ENCODE data around the gene GSAP.

GSAP gene

GRCh38 chr7:77439572-77439971, 23.4 kb upstream of the GSAP start:
- DNase-seq (ENCODE audit: low read depth in 3 of 3) = no peak

GRCh38 chr7:77438131-77438530, 22.0 kb upstream of the GSAP start:
- DNase-seq (ENCODE audit: low read depth in 3 of 3) = no peak

- no peak for DNase-seq (ENCODE audit: low read depth in 3 of 3)
These were observed 18.6 kb upstream of the GSAP start for GRCh38 chr7:77434570-77435275.

- no peak for DNase-seq (ENCODE audit: low read depth in 3 of 3)
These were observed 17.8 kb upstream of the GSAP start for GRCh38 chr7:77433901-77434300.

- DNase-seq (ENCODE audit: low read depth in 3 of 3) = no peak
These were observed 14.8 kb upstream of the GSAP start for GRCh38 chr7:77430927-77431326.

DNA sequence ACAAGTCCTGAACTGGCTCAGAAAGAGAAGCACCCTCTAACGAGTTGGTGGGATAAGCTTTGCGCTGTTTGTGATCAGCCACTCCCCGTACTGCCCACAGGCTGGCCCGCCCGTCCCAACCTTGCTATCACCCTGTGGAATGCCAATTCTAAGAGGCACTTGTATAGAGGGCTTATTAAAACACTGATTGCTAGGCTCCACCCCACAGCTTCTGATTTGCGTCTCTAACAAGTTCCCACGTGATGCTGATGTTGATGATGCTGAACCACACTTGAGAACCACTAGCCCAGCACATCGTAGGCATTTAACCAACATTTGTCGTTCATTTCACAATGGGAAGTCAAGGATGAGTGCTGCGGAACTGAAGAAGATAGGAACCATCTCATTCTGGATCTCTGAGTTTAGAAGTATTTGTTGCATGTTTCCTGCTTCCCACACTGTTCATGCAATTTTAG, 12.7 kb upstream of the GSAP start:
- no peak for DNase-seq (ENCODE audit: low read depth in 3 of 3)

- DNase-seq (ENCODE audit: low read depth in 3 of 3) = peak in 1 of 3 experiments; percentile 6
These were observed 12.0 kb upstream of the GSAP start for GRCh38 chr7:77427996-77428603.

- no peak for DNase-seq (ENCODE audit: low read depth in 3 of 3)
These were observed 10.4 kb upstream of the GSAP start for GRCh38 chr7:77426521-77427051.

- no peak for DNase-seq (ENCODE audit: low read depth in 3 of 3)
These were observed 9.9 kb upstream of the GSAP start for GRCh38 chr7:77426052-77426404.

- no peak for DNase-seq (ENCODE audit: low read depth in 3 of 3)
These were observed 9.2 kb upstream of the GSAP start for GRCh38 chr7:77425101-77426051.

DNA sequence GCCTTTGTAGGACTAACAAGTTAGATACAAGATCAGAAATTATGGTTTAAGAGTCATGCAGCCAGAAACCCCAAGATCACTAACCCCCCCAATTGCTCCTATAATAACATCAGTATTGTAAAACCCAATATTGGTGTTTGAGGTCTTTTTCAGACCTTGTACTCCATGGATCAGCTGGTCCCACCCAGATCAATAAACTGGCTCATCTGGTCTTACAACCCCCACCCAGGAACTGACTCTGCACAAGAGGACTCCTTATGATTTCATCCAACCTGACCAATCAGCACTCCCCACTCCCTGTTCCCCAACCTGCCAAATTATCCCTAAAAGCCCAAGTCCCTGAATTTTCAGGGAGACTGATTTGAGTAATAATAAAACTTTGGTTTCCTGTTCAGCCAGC, 6.4 kb upstream of the GSAP start:
- no peak for DNase-seq (ENCODE audit: low read depth in 3 of 3)

- DNase-seq (ENCODE audit: low read depth in 3 of 3) = no peak
These were observed 5.0 kb upstream of the GSAP start for GRCh38 chr7:77420986-77421672.

DNA sequence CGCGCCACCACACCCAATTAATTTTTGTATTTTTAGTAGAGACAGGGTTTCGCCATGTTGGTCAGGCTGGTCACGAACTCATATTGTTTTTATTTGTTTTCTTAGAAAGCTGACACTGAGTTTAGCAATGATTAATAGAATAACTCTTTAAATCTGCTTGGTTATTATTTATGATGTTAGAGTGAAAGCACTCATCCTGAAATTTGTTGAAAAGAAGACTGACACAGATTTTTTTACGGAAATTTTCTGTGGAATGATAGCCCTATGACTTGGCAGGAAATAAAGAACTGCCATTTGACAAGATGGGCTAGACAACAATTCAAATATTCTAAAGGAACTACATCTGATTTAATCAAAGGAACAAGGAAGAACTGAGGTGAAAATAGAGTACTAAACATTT, 4.3 kb upstream of the GSAP start:
- DNase-seq (ENCODE audit: low read depth in 3 of 3) = no peak

DNA sequence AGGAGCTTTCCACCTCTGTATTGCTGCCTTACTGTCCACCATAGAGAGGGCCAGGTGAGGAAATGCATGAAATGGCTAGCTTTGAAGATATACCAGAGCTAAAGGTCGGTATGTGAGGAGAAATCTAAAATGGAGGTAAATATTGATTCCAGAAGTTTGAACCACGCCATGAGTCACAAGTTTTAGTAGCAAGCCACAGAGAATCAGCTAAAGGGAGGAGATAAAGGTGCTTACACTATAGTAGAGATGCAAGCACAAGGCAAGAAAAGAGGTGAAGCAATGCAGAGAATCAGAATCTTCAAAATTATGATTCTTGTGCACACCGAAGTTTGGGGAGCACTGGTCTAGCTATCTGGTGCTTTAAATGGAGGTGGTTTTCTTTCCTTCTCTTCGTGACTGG, 3.0 kb upstream of the GSAP start:
- no peak for DNase-seq (ENCODE audit: low read depth in 3 of 3)

GRCh38 chr7:77417801-77418200, 1.7 kb upstream of the GSAP start:
- no peak for DNase-seq (ENCODE audit: low read depth in 3 of 3)

DNA sequence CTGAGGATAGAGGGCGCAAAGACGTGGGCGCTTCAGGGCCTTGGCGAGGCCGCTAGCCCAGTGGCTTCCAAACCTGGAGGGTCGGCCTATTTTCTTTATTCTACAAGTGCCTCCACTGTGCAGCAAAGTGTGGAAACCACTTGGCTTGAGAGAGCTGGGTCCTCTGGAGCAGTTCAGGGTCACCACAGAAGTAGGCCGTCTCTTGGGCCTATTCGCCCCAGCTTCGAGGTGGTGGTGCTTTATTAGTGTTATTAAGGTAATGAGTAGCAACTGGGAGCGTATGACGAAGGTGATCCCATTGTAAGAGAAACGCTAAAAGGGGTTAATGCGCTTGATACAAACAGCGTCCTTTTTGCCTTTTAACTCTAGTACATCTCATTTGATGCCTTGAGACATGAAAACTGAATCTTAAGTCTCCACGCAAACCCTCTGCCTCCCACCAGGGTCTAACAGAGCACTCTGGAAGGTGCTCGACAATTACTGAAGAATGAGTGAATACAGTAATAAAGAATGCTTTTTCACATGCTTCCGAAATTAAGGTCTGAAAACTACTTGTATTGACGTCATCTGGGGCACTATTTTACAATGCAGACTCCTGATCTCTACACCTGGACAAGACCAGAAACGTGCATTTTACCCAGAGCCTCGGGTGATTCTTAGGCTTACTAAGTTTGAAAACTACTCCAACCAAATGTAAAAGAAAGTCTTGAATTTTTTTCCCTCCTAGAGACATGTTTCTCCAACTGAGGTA, 647 bp upstream of the GSAP start:
- no peak for DNase-seq (ENCODE audit: low read depth in 3 of 3)

- DNase-seq (ENCODE audit: low read depth in 3 of 3) = peak in 1 of 3 experiments; percentile 5
These were observed 700 bp downstream of the GSAP start for GRCh38 chr7:77415476-77415822.

- no peak for DNase-seq (ENCODE audit: low read depth in 3 of 3)
These were observed 2.2 kb downstream of the GSAP start for GRCh38 chr7:77413861-77414424.

GRCh38 chr7:77413128-77413527, 3.0 kb downstream of the GSAP start:
- no peak for DNase-seq (ENCODE audit: low read depth in 3 of 3)

DNA sequence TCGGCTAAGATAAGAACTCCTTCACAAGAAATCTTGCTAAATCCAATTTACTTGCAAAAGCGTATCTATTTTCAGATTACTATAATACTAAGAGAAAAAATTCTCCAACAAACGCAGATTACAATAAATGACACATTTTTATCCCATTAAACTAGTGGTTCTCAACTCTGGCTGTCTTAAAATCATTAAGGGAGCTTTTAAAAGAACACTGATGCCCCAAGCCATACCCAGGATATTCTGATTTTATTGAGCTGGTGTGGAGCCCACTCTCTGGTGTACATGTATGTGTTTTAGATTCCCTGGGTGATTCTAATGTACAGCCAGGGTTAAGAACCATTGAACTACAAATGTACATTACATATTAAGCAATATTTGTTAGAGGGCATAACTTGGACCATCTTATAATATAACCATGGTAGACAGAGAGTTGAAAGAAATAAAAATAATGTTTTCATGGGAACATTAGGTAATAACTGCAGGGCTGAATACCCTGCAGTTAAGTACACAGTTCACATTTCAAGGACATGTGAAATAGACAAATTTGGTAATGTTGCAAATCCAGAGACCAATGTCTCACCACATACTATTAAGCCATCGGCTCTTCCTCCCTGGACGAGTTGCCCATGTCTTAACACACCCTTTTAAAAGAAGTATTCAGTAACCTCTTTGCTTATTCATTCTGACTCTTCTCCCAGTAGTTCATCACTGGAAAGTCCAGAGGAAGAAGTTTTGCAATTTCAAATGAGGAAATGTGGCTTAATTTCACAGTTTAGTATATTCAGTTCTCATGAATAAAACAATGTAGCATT, 6.2 kb downstream of the GSAP start:
- DNase-seq (ENCODE audit: low read depth in 3 of 3) = no peak
